Measurements from ENCODE around the gene ECHDC3.
"Not testable (repeated sequence)": the region's sequence is repeated elsewhere in the genome, so short reads cannot be mapped to it uniquely, and the experiment has no call there.

Gene ECHDC3, protein sequence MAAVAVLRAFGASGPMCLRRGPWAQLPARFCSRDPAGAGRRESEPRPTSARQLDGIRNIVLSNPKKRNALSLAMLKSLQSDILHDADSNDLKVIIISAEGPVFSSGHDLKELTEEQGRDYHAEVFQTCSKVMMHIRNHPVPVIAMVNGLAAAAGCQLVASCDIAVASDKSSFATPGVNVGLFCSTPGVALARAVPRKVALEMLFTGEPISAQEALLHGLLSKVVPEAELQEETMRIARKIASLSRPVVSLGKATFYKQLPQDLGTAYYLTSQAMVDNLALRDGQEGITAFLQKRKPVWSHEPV

DNA sequence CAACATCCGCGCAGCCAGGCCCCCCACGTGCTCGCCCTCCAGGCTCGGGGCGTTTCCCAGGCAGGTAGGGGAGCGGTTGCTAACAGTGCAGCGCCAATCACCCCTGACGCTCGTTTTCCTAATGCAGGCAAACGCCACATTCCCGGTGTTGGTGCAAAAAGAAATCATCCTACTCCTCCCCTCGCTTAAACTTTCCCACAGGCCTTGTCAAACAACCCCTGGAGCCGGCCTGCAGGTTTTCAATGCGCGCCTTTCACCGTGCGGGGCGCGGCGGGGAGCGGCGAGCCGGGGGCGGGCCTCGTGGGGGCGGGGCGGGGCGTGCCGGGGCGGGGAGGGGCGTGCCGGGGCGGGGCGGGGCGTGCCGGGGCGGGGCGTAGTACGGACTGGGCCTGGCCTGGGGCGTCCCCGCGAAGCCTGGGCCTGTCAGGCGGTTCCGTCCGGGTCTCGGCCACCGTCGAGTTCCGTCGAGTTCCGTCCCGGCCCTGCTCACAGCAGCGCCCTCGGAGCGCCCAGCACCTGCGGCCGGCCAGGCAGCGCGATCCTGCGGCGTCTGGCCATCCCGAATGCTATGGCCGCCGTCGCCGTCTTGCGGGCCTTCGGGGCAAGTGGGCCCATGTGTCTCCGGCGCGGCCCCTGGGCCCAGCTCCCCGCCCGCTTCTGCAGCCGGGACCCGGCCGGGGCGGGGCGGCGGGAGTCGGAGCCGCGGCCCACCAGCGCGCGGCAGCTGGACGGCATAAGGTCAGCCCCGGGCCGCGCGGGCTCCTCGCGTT, at the start of gene ECHDC3:
Gene ECHDC3 (plus strand): TSS at position 374 of the 770 bp plus-strand sequence. CDS start 195 bp downstream, at position 569.
- DNase-seq (ENCODE audit: low read depth in 2 of 2) = peak in 1 of 2 experiments; percentile 2

DNA sequence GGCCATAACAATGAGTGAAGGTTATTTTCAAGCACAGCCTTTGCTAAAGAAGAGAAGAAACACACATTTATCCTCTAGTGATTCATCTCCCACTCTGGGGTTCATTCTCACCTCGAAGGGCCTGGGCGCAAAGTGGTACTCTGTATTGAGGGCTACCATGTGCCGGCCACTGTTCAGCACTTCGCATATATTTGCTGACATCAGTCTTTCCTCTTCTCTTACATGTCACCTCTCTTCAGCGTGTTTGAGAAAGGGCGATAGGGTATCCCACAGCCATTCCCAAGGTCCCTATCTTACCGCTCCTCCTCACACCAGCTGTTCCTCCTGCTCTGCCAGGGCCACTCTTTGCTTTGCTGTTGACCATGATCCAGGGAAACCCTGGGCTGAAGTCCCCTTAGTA, 48.8 kb upstream of the ECHDC3 start:
- no peak for DNase-seq (ENCODE audit: low read depth in 2 of 2)

DNA sequence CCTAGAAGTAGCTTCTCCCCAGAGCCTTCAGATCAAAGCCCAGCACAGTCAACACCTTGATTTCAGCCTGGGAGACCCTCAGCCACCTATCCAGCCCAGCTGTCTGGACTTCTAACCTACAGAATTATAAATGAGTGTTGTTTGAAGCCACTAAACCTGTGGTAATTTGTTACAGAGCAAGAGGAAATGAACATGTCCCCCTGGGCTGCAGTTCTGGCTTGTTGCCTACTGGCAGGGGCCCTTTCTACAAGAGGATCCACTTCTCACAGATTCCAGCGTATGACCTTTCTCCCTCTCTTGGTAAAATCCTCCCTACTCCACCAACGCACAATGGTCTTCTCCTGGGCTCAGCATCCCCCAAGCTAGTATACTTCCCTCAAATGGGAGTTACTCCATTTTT, 46.4 kb upstream of the ECHDC3 start:
- no peak for DNase-seq (ENCODE audit: low read depth in 2 of 2)

DNA sequence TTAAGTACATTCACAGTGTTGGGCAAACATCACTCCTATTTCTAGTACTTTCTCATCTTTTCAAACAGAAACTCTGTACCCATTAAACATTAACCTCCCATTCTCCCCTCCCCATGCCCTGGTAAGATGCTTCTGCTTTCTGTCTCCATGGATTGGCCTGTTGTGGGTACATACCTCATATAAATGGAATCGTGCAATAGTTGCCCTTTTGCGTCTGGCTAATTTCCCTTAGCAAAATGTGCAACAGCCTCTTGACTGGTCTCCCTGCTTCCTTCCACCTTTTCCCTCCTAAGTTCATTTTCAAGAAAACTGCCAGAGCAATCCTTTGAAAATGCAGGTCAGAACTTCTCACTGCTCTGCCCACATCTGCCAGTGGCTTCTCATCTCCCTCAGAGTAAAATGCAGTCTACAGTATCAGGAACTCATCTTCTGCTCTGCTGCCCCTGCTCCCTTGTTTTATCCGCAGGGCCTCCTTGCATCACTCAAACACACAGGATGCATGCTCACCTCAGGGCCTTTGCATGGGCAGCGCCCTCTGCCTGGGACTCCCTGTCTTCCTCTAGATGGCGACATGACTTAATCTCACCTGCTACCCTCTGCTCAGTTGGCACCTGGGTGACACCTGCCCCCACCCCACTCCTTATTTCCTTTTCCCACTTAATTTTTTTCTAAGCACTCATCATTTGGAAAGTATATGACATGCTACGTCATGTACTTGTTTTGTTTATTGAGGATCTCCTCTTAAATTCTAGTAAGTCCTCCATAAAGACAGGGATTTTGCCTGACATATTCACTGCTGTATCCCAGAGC, 44.3 kb upstream of the ECHDC3 start:
- DNase-seq (ENCODE audit: low read depth in 2 of 2) = no peak

DNA sequence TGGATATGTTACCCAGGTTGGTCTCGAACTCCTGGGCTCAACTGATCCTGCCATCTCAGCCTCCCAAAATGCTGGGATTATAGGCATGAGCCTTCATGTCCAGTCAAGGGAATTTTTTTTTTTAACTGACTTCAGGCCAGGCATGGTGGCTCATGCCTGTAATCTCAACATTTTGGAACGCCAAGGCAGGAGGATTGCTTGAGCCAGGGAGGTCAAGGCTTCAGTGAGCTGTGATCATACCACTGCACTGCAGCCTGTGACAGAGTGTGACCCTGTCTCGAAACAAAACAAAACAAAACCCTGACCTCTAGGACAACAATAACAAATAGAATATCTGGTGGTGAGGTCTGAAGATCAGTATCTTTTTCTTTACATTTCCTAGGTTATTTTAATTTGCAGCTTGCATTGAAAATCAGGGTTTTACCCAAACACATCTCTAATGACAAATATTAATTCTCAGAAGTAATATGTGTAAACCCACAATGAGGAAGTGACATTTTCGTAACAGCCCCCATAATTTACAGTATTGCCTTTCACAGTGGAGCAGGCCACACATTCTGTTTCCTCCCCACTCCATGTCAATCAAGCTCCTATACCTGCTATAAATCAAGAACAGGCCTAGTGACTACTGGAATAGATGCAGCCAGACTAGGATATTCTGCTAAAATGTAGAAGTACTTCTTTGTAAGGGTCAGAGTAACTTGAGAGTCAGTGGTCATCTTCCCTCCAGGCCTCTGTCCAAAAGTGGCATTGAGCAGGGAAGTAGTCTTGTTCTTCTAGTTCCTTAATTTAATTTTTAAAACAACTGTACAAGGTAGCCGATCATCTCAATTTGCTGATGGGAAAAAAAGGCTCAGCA, 43.3 kb upstream of the ECHDC3 start:
- no peak for DNase-seq (ENCODE audit: low read depth in 2 of 2)

DNA sequence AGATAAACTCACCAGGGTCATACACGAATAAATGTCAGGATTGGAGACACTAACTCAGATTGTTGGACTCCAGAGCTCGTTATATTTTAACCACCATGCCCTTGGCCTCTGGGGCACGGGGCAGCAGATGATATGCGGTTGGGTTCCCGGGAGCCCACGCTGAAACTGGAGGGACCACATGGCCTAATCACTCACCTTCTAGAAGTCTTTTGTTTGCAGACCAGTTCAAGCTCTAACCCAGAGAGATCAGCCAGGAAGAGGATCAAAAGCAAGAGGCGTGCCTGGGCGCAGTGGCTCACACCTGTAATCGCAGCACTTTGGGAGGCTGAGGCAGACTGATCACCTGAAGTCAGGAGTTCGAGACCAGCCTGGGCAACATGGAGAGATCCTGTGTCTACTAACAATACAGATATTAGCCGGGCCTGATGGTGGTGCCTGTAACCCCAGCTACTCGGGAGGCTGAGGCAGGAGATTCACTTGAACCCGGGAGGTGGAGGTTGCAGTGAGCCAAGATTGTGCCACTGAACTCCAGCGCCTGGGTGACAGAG, 42.6 kb upstream of the ECHDC3 start:
- no peak for DNase-seq (ENCODE audit: low read depth in 2 of 2)

DNA sequence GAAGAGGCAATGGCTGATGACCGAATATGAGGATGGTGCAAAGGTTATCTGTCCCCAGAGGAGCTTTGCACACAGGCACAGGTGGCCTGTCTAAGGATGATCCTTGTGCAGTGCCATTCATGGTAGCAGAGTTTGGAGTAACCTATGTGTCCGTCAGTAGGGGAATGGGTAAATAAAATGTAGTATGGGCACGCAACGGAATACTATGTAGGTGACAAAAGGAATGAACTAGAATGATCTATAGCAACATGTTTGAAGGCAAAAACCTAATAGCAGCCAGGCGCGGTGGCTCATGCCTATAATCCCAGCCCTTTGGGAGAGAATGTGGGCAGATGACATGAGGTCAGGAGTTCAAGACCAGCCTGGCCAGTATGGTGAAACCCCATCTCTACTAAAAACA, 41.6 kb upstream of the ECHDC3 start:
- DNase-seq (ENCODE audit: low read depth in 2 of 2) = no peak

DNA sequence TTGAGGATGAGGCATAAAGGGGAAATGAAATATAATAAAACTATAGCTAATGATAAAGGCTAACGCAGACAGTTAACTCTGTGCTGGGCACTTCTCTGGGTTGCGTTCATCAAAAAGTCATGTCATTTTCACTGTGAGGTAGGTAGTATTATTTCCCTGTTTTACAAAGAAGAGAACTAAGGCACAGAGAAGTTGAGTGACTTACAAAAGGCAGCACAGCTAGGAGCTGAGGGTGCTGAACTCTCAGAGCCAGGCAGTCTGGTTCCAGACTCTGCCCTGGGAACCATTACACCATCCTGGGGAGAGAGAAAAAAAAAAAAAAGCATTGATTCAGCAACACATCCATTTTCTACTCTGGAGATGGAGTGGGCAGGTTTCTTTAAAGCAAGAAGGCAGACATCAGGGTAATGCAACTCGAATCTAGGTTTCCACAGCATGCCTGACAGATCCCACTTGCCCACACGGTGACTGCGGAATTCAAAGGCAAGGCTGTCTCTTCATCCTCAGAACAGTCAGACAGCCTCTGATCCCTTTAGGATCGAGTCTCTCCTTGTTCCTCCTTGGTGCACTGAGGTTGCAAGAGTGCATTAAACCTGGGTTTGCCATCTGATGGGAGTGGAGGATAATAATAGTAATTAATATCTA, 40.6 kb upstream of the ECHDC3 start:
- no peak for DNase-seq (ENCODE audit: low read depth in 2 of 2)

DNA sequence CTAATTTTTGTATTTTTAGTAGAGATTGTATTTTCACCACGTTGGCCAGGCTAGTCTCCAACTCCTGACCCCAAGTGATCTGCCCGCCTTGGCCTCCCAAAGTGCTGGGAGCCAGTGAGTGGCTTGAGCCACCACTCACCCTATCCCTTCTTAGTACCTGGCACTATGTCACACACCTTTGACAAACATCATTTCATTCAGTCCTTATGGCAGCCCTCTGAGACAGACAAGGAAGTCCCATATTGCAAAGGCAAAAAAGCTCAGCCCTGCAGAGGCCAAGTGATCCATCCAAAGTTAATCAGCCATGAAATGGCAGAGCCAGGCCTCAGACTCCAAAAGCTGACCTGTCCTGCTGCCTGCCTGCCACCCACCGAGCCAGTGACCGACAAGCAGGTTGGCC, 39.9 kb upstream of the ECHDC3 start:
- DNase-seq (ENCODE audit: low read depth in 2 of 2) = no peak

DNA sequence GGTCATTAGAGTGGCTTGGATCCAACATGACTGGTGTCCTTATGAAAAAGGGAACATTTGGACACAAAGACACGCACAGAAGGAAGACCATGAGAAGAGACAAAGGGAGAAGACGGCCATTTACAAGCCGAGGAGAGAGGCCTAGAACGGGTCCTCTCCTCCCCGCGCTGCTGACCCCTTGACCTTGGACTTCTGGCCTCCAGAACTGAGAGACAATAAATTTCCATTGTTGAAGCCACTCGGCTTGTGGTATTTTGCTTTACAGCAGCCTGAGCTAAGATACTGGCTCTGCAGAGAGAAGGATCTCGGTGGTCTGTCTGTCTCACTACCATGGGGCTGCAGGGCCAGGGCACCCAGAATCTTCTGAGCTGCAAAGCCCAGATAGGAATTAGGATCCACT, 38.1 kb upstream of the ECHDC3 start:
- no peak for DNase-seq (ENCODE audit: low read depth in 2 of 2)

DNA sequence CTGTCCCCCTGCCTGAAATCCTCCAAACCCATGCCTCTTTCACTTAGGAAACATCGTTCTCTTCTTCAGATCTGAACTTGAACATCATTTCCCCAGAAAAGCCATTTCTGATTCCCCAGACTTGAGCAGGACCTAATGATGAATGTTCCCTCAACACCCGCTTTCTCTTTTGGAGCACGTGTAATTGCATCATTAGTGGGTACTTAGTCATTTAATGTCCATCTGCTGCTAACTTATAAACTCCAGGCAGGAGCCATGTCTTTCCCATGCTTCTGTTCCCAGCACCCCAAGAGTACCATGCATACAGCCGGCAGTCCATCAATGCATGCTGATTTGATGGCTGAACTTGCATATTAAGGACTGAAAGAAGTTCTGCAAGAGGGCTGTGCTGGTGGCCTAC, 36.5 kb upstream of the ECHDC3 start:
- DNase-seq (ENCODE audit: low read depth in 2 of 2) = no peak

DNA sequence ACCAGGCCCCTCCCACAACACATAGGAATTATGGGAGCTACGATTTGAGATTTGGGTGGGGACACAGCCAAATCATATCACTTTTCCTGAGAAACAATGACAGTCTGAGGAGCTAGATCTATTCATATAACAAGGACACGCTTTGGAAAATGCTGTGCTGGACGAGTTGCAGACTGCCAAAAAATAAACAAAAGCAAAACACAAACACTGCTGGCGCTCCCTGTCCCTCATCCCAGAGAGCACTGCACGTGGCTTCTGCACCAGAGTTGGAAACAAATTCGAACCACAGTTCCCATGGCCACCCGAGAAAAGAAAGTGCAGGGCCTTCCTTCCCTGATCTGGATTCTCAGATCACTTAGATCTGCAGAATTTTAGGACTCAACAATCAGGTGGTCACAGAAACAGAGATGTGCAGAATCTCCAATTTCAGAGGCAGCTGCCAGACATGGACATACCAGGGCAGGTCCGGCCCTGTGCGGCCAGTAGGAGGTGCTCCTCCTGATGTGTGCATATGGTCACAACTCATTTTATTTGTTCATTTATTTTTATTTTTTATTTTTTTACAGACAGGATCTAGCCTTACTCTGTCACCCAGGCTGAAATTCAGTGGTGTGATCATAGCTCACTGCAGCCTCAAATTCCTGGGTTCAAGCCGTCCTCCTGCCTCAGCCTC, 35.2 kb upstream of the ECHDC3 start:
- DNase-seq (ENCODE audit: low read depth in 2 of 2) = no peak

DNA sequence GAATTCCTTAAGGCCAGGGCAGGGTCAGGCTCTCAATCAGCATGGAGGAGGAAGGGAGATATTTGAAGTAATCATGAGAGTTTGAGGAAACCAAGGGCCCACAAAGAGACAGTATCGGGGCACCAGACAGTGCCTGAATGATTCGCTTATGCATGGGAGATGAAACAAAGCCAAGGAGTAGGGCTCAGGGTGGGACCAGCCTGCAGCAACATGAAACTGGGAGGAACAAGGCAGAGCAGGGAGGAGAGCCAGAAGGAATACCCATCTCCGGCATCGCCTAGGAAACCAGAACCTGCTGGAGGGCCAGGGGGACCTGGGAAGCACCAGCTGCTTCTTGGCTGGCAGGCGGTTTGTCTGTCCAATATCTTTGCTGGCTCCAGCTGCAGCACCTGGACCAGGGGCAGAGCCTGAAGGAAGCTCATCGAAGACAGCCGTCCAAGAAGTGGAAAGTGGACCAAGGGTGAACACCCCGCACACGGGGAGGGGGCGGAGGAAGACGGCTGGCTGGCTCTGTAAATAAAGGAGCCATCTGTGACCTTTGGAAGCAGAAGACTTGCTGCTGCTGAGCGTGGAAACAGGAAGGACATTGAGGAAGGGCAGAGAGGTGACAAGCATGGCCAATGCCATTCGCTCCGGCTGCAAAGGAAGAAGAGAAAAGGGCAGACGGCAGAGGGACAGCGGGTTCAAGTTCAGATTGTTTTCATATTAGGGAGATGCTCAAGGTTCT, 34.4 kb upstream of the ECHDC3 start:
- DNase-seq (ENCODE audit: low read depth in 2 of 2) = no peak

DNA sequence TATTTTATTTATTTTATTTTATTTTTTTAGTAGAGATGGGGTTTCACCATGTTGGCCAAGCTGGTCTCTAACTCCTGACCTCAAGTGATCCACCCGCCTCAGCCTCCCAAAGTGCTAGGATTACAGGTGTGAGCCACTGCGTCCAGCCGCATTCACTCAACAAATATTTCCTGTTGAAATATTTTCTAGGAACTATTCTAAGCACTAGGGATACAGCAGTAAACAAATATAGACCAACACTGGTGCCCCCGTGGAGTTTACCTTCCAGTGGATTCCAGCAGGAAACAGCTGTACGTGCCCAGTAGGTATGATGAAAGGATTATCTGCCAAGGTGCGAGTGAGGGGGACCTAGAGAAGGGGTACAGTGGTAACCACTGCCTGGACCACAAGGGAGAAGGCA, 33.4 kb upstream of the ECHDC3 start:
- not testable (repeated sequence) for DNase-seq (ENCODE audit: low read depth in 2 of 2)

DNA sequence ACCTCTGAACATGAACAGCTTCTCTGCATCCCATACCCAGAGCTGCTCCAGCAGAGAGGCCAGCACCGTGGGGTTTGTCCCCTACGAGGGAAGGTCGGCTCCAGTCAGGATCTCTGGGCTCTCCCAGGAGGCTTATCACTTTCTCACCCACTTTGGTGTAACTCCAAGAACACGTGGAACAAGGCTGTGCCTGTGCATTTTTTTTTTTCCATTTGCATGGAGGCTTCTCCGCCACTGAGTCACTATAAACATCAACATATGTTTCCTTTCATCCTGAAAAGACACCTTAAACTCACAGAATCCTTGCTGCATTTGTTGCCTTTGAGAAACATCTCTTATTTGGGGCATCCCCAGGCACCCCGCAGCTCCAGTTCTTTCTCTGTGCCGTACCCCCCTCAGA, 29.4 kb upstream of the ECHDC3 start:
- DNase-seq (ENCODE audit: low read depth in 2 of 2) = no peak

DNA sequence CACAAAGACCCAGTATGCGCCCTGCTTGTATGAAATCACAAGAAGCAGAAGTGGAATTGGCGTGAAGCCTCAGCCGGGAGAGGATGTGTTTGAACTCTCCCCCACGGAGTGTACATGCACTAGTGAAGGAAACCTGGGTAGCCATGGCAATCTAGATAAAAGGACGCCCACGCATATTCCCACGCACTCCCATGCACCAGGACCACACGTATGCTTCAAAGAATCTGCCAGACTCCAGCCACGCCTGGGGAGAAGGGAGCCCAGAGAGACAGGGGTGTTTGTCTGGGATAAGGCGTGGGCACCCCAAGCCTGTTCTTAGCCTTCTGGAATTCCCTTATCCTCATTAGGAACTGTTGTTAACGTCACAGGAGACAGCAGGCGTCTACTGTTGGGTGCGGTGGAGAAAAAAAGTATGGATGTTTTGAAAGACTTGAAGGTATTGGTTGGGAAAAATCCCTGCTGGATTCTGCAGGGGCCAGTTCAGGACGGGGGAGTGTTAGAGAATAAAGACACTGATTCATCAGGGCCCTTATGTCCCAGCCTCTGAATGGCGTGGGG, 28.9 kb upstream of the ECHDC3 start:
- DNase-seq (ENCODE audit: low read depth in 2 of 2) = no peak

DNA sequence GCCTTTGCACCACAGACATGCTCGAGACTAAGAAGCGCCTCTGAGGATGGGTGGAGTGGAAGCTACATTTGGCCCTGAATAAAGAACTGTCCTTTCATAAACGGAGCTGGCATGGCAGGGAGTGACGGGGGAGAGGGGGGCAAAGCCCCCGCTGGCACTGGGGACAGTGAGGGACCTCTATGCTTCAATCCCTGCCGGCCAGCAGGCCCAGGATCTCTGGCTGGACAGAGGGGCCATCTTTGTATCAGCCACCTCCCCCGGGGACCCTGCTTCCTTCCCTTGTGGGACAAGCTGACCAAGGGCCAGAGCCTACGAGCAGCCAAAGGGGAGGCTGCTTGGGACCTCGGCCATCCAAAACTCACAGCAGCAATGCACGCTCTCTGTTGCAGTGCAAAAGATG, 28.2 kb upstream of the ECHDC3 start:
- DNase-seq (ENCODE audit: low read depth in 2 of 2) = no peak

DNA sequence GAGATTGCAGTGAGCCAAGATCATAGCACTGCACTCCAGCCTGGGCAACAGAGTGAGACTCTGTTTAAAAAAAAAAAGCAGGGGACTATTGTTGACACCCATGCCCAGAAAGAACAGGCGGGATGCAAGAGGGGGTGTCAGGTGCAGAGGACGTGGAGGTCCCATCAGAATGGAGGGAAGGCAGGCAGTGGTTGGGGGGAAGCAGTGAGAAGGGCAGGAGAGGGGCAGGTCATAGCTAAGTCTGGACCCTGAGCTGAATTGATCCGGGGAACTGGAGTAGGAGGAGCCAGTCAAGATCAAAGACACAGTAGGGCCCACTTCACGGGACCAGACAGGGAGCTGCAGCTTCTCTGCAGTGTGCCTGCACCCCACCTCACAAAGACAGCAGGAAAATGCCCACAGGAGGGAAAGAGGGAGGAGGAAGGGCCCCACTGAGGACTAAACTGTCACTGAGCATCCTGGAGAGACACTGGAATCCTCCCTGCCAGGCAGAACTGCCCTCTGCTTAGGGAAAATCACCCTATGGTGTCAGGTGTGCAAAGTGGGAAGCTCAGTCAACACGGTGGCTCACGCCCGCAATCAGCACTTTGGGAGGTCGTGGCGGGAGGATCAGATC, 27.3 kb upstream of the ECHDC3 start:
- DNase-seq (ENCODE audit: low read depth in 2 of 2) = no peak

Measured in fibroblast of skin of left quadriceps (primary cell).